GM20431 (cell line): ENCODE results near the gene CYSRT1.
"Not testable (repeated sequence)": the region's sequence is repeated elsewhere in the genome, so short reads cannot be mapped to it uniquely, and the experiment has no call there.

Experiments
- in situ Hi-C: fragments of 300-500 bp; cut with MseI, MboI; formaldehyde crosslinking; loops from one replicate; pipeline ENCODE4 v1.15.0; 2020; ENCODE audit warnings: low sequenced_read_pairs; ENCODE audit not compliant: unreplicated experiment

CYSRT1 gene

DNA sequence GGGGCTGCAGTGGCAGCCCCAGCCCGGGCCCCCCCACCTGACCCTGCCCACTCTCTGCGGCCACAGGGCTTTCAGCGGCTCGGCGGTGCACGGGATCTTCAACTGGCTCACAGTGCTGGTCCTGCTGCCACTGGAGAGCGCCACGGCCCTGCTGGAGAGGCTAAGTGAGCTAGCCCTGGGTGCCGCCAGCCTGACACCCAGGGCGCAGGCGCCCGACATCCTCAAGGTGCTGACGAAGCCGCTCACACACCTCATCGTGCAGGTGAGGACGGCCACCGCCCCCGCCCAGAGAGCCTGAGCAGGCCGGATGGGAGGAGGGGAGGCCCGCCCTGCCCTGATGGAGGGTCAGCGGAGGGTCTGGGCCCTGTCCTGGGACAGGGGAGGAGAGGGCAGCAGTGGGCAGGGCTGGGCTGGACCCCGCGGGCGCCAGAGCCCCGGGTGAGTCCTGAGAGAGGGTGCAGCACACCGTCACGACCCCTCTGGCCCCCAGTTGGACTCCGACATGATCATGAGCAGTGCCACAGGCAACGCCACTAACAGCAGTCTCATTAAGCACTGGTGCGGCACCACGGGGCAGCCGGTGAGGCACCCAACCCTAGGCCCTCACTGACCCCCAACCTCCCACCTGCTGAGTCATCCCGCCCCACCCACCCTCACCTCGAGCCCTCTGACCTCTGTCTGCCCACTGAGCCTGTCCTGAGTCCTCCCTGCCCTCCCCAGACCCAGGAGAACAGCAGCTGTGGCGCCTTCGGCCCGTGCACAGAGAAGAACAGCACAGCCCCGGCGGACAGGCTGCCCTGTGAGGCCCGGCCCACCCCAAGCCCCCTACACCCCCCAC, 8.4 kb downstream of the CYSRT1 start:
- in situ Hi-C loops = loop anchor here (10.0 kb wide), 1 partner anchor 129 kb away; no protein-coding TSS in a partner anchor

GRCh38 chr9:137234055-137234697, 9.2 kb downstream of the CYSRT1 start:
- in situ Hi-C loops = loop anchor here (10.0 kb wide), 1 partner anchor 129 kb away; no protein-coding TSS in a partner anchor

GRCh38 chr9:137234758-137235423, 9.9 kb downstream of the CYSRT1 start:
- in situ Hi-C loops = loop anchor here (10.0 kb wide), 1 partner anchor 130 kb away; no protein-coding TSS in a partner anchor

- in situ Hi-C loops = loop anchor here (10.0 kb wide), 1 partner anchor 131 kb away; no protein-coding TSS in a partner anchor
Measured at GRCh38 chr9:137235424-137236237, 10.7 kb downstream of the CYSRT1 start.

DNA sequence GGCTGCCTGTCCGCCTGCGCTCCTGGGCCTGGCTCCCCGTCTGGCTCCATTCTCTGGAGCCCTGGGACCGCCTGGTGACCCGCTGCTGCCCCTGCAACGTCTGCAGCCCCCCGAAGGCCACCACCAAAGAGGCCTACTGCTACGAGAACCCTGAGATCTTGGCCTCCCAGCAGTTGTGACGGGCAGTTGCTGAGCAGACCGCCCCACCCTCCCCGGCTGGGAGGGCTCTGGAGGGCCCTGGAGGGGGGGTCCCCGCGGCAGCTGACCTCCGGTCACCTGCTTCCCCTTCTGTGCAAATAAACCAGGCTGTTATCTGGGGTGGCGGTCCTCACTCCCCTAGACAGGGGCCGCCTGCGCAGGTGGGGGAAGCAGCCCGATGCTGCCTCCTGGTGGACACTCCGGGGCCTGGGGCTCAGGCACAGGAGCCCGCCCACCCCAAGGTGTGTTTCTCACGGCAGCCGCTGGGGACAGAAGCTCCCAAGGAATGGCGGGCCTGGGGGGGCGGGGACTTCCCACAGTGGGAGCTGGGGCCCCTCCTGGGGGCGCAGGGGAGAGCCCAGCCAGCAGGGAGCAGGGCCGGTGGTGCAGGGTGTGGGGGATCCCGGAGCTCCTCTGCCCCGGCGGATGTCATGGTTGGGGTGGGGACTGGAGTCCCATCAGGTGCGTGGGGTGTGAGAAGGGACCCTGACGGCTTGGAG, 11.4 kb downstream of the CYSRT1 start:
- in situ Hi-C loops = loop anchor here (10.0 kb wide), 1 partner anchor 132 kb away; no protein-coding TSS in a partner anchor

- in situ Hi-C loops = loop anchor here (10.0 kb wide), 1 partner anchor 132 kb away; no protein-coding TSS in a partner anchor
Measured at GRCh38 chr9:137236936-137237421, 12.0 kb downstream of the CYSRT1 start.

DNA sequence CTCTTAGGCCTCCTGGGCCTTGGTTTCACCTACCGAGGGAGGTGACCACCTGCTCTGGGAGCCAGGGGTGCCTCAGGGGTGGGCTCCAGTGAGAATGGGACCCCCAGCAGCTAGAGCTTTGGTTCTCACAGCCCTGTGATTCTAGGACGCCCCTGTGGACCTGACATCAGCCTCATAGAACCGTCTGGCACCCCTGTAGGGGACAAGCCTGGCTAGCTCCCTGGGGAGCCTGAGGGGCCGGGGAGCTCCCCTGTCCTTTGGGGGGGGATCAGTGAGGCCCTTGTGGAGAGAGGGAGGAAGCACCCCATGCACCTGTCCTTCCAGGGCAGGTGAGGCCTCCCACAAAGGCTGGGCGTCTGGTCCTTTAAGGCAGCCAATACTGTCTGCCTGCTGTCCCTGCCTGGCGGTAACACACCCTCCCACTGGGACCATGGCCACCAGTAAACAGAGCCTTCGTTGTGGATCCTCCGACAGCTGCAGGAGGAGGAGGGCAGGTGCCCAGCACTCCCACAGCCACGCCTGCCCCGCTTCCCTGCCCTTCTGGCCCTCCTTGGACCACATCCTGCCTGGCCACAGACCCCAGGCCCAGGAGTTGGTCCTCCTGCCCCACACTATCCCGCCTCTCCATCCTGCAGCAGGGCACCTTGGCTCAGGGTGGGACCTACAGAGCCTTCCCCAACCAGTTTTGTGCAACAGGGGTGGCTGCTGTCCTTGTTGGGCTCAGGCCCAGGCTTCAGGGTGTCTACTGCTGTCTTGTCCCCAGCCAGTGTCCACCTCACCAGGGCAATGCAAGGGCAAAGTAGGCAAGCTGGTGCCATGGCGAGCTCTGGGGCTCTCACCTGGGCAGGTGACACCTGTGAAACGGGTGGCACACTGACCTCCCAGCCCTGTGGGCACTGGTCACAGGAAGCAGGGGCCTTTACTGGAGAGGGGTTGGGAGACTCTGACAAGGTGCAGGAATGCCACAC, 13.1 kb downstream of the CYSRT1 start:
- in situ Hi-C loops = loop anchor here (10.0 kb wide), 1 partner anchor 133 kb away; no protein-coding TSS in a partner anchor

GRCh38 chr9:137239541-137240200, 14.7 kb downstream of the CYSRT1 start:
- in situ Hi-C loops = loop anchor here (10.0 kb wide), 1 partner anchor 135 kb away; no protein-coding TSS in a partner anchor

GRCh38 chr9:137240318-137240840, 15.4 kb downstream of the CYSRT1 start:
- in situ Hi-C loops = no loop called here

DNA sequence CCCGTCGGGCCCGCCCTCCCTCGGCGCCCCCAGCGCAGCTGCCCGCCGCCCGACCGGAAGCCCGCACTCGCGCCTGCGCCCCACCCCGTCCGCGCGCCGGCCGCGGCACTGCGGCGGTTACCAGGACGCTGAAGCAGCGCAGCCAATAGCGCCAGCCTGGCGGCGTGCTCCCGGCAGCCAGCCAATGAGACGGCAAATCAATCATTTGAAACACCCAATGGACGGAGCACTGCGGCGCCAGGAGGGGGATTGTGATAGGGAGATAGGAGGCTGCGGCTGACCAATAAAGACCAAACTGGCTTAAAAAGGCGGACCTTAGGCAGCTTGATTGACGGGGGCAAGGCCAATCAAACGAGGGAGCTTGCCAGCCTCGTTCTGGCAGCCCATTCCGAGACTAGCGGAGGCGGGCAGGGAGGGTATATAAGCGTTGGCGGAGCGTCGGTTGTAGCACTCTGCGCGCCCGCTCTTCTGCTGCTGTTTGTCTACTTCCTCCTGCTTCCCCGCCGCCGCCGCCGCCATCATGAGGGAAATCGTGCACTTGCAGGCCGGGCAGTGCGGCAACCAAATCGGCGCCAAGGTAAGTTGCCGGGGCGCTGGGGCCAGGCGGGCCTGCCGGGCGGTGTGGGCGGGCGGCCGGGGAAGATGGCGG, 16.0 kb downstream of the CYSRT1 start, which contains the start of gene TUBB4B:
TSS of gene TUBB4B (plus strand) at position 447 of the 649 bp plus-strand sequence. CDS start at position 521, 74 bp downstream.
- in situ Hi-C loops = no loop called here

DNA sequence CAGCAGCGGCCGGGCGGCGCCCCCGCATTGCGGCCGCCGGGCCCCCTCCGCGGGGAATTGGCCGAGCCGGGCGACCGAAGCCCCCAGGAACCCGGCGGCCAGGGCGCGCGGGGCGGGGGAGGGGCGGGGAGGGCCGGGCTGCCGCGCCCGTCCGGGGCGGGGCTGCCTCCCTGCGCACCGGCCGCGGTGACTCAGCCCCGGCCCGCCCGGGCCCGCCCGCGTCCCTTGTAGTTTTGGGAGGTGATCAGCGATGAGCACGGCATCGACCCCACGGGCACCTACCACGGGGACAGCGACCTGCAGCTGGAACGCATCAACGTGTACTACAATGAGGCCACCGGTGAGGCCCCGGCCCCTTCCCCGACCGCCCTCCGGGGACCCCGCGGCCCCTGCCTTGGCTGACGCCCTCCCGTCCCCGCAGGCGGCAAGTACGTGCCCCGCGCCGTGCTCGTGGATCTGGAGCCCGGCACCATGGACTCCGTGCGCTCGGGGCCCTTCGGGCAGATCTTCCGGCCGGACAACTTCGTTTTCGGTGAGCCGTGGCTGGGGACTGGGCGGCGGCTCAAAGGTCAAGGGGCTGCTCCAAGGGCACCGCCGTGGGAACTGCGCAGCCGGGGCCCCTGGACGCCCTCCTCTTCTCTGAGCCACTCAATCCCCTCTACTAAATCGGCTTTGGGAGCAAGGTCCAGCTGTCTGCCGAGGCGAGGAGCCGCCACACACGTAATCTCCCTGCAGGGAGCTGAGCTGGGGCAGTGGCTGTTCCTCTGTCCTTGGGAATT, 16.7 kb downstream of the CYSRT1 start:
- in situ Hi-C loops = no loop called here

DNA sequence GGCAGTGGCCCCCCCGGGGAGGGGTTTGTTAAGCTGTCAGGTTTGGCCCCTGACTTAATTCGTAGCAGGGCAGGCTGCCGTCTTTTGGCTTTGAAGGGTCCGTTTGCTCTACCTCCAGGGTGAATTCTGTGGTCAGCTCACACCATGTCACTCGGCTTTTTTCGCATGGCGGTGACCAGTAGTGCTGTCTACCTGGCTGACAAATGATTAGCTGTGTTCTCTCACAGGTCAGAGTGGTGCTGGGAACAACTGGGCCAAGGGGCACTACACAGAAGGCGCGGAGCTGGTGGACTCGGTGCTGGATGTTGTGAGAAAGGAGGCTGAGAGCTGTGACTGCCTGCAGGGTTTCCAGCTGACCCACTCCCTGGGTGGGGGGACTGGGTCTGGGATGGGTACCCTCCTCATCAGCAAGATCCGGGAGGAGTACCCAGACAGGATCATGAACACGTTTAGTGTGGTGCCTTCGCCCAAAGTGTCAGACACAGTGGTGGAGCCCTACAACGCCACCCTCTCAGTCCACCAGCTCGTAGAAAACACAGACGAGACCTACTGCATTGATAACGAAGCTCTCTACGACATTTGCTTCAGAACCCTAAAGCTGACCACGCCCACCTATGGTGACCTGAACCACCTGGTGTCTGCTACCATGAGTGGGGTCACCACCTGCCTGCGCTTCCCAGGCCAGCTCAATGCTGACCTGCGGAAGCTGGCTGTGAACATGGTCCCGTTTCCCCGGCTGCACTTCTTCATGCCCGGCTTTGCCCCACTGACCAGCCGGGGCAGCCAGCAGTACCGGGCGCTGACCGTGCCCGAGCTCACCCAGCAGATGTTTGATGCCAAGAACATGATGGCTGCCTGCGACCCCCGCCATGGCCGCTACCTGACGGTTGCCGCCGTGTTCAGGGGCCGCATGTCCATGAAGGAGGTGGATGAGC, 17.6 kb downstream of the CYSRT1 start:
- in situ Hi-C loops = no loop called here

DNA sequence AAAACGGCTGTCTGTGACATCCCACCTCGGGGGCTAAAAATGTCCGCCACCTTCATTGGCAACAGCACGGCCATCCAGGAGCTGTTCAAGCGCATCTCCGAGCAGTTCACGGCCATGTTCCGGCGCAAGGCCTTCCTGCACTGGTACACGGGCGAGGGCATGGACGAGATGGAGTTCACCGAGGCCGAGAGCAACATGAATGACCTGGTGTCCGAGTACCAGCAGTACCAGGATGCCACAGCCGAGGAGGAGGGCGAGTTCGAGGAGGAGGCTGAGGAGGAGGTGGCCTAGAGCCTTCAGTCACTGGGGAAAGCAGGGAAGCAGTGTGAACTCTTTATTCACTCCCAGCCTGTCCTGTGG, 18.3 kb downstream of the CYSRT1 start:
- in situ Hi-C loops = not testable (repeated sequence)

DNA sequence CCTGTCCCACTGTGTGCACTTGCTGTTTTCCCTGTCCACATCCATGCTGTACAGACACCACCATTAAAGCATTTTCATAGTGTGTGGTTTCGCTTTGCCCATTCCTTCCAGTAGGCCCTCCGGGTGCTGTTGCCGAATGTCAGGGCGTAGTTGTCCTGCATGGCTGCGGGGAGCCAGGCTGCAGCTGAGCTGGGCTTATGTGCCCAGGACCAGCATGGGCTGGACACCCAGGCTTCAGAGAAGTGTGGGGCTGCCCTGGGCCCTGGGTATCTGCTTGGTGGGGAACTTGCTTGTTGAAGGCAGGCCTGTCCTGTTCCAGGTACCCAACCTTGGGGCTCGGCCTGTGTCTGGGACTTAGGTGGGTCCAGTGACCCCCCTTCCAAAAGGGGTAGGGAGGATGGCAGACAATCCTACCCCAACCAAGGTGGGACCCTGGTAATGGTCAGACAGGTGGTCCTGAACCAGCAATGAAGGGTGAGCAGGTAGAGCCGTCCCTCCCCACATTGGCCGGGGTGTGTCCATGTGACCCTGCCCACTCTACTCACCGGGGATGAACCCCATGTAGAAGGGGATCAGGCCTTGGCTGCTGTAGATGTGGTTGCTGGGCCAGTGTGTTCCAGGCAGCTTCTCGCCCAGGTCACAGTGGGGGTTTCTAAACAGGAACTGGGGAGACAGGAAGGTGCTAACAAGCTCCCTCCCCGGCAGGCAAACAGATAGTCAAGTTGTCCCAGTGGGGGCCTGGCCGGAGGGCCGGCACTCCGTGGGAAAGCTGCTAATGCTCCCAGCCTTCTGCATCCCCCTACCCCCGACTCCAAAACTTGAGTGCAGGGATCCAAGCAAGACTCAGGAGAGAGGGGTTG, 18.9 kb downstream of the CYSRT1 start:
- in situ Hi-C loops = no loop called here
